ENCODE results near the gene SNX5. TPM values are rescaled to one million over a fixed set of nuclear protein-coding genes. Genes with fewer than 3 reads are reported as not detected.

The SNX5 gene
- total and polyA plus RNA-seq, 2 of the 13 experiments (the other 11 are each of a cell fraction or from before 2014, with no cell fraction given) = 664 to 1,040 TPM

GRCh38 chr20:17960927-17961586, 7.5 kb downstream of the SNX5 start (continued):
- TF ChIP-seq ZBTB7A (CRISPR knock-in tag; IDR thresholded peaks at IDR 0.05) = peak; percentile 20; the same call in 1 of the 2 replicates
- no peak for TF ChIP-seq ZNF224 (CRISPR knock-in tag; IDR thresholded peaks at IDR 0.05)
- no peak for TF ChIP-seq NFATC3 (CRISPR knock-in tag; IDR thresholded peaks at IDR 0.05)
- TF ChIP-seq ZNF639 (CRISPR knock-in tag; conservative IDR thresholded peaks at IDR 0.05) = peak; percentile 55; the same call in 1 of the 2 replicates
- TF ChIP-seq ZBTB20 (CRISPR knock-in tag; IDR thresholded peaks at IDR 0.05; ENCODE audit: borderline replicate concordance, low read depth) = no peak
- TF ChIP-seq MBD4 (IDR thresholded peaks at IDR 0.05; ENCODE audit: borderline replicate concordance, low read length) = peak; percentile 20; the same call in 1 of the 2 replicates
- TF ChIP-seq SIX4 (CRISPR knock-in tag; IDR thresholded peaks at IDR 0.05) = no peak; the same call in 1 of the 2 replicates
- TF ChIP-seq ZNF883 (CRISPR knock-in tag; IDR thresholded peaks at IDR 0.05; ENCODE audit: not compliant biosample characterization) = no peak
- 0 out of 2 replicates have a peak, but pooled peaks have one; percentile 57 for TF ChIP-seq KLF9 (CRISPR knock-in tag; IDR thresholded peaks at IDR 0.05; ENCODE audit: low read depth)
- TF ChIP-seq ZNF660 (CRISPR knock-in tag; IDR thresholded peaks at IDR 0.05; ENCODE audit: borderline replicate concordance, low read depth) = no peak
- no peak for TF ChIP-seq SIN3B (IDR thresholded peaks at IDR 0.05; ENCODE audit: low read length)
- TF ChIP-seq ZNF776 (CRISPR knock-in tag; IDR thresholded peaks at IDR 0.05) = no peak
- no peak for TF ChIP-seq ZNF101 (CRISPR knock-in tag; IDR thresholded peaks at IDR 0.05; ENCODE audit: borderline replicate concordance, low read depth)
- TF ChIP-seq ZNF816 (CRISPR knock-in tag; IDR thresholded peaks at IDR 0.05; ENCODE audit: borderline replicate concordance) = no peak
- TF ChIP-seq KIAA2018 (CRISPR knock-in tag; IDR thresholded peaks at IDR 0.05; ENCODE audit: borderline replicate concordance) = no peak
- TF ChIP-seq ZBTB42 (CRISPR knock-in tag; IDR thresholded peaks at IDR 0.05) = peak; percentile 20; the same call in 1 of the 2 replicates
- no peak for TF ChIP-seq ZMYM2 (CRISPR knock-in tag; IDR thresholded peaks at IDR 0.05)
- no peak for TF ChIP-seq GTF3A (CRISPR knock-in tag; conservative IDR thresholded peaks at IDR 0.05)
- TF ChIP-seq STAT5B (CRISPR knock-in tag; IDR thresholded peaks at IDR 0.05) = no peak
- no peak for TF ChIP-seq CHCHD3 (CRISPR knock-in tag; IDR thresholded peaks at IDR 0.05)
- TF ChIP-seq ATF7 (IDR thresholded peaks at IDR 0.05) = no peak
- no peak for TF ChIP-seq ATF7 (CRISPR knock-in tag; IDR thresholded peaks at IDR 0.05)
